ENCODE measurements around the gene EIF1.
"Not testable (repeated sequence)": the region's sequence is repeated elsewhere in the genome, so short reads cannot be mapped to it uniquely, and the experiment has no call there.

Gene EIF1

DNA sequence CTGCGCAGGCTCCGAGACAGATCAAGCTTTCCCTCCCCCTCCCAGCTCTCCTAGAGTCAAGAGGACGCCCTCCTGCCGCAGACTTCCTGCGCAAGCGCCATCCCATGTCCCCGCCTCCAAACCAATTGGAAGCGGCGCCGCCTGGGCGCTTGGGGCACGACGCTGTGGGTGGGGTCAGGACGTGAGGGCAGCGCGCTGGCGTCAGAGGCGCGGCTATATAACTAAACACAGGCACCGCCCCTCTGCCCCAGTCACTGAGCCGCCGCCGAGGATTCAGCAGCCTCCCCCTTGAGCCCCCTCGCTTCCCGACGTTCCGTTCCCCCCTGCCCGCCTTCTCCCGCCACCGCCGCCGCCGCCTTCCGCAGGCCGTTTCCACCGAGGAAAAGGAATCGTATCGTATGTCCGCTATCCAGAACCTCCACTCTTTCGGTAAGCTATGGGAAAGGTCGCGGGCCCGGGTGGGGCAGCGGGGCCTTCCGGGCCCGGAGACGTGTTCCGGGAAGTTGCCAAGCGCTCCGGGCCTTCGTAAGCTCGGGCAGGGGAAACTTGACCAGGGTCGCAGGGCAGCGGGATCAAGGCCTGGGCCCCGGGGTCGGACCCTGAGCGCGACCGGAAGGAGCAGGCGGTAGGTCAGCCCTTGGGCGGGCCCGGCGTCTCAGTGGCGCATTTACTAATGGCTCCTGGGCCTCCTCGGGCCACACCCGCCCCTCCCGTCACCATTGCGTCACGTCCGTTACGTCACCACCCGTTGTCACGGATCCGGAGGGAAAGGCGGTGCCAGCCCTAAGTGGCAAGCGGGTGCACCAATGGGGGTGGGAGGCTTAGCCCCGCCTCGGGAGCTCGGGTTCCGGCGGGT lies at the start of gene EIF1:
TSS of gene EIF1 (plus strand) at position 245 of the 856 bp plus-strand sequence. CDS start at position 399, 154 bp downstream.
- peak; percentile 100 for DNase-seq

DNA sequence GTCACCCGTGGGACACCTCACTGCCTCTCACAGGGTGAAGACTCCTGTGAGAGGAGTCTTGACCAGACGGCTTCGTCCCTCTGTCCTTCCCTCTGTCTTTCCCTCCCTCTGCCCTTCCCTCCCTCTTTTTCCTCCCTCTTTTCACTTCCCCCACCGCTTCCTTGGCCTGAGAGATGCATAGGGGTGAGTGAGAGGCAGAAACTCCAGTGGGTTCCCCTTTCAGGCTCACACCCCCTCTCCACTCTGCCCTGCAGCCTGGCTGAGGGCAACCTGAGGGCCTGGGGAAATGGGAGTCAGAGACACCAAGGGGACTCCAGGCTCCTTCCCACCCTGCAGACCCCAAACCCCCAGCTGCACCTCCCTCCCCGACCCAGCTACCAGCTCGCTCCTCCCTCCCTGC lies 49.7 kb upstream of the EIF1 start:
- DNase-seq = no peak

DNA sequence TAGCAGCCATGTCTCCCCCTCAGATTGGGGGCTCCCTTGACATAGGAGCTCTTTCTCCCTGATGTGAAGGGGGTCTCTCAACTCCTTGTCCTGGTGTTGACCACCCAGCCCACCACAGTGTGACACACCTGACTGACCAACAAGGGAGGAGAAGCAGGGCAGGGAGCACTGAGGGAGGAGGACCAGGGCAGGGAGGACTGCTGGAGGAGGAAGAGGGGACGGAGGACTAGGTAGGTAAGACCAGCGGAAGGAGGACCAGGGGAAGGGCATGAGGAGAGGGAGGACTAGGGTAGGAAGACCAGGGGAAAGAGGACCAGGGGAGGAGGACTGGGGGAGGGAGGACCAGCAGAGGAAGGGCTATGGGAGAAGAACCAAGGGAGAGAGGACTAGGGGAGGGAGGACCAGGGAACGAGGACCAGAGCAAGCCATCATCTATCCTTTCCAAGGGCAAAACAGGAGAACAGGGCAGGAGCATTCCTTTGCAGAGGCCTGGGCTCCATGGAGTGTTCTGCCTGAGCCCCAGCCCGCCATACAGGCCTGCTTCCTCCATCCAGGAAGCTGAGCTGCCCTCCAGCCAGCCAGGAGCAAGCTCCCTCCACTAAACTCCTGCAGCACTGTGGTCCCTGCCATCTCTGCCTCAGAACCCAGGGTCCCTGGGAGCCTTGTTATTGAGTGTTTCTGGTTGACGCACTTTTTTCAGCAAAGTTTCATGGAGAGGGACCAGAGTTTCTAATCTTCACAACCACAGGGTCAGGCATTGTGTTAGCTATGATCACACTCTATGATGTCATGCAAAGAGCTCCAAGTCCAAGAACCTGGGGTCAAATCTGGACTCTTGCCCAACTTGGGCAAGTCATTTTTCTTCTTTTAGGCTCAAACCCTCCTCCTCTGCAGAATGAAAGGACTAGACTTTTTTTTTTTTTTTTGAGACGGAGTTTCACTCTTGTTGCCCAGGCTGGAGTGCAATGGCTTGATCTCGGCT lies 48.9 kb upstream of the EIF1 start:
- DNase-seq = no peak

DNA sequence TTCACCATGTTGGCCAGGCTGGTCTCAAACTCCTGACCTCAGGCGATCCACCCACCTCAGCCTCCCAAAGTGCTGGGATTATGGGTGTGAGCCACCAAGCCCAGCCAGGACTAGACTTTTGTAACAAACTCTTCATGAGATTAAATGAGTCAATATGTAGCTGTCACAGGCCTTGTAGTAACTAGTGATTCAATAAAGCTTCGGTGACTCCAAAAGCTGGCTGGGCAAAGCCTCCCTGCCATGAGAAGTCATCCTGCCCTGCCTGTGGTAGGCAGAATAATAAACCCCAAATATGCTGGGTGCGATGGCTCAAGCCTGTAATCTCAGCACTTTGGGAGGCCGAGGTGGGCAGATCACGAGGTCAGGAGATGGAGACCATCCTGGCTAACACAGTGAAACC lies 48.1 kb upstream of the EIF1 start:
- DNase-seq = not testable (repeated sequence)

DNA sequence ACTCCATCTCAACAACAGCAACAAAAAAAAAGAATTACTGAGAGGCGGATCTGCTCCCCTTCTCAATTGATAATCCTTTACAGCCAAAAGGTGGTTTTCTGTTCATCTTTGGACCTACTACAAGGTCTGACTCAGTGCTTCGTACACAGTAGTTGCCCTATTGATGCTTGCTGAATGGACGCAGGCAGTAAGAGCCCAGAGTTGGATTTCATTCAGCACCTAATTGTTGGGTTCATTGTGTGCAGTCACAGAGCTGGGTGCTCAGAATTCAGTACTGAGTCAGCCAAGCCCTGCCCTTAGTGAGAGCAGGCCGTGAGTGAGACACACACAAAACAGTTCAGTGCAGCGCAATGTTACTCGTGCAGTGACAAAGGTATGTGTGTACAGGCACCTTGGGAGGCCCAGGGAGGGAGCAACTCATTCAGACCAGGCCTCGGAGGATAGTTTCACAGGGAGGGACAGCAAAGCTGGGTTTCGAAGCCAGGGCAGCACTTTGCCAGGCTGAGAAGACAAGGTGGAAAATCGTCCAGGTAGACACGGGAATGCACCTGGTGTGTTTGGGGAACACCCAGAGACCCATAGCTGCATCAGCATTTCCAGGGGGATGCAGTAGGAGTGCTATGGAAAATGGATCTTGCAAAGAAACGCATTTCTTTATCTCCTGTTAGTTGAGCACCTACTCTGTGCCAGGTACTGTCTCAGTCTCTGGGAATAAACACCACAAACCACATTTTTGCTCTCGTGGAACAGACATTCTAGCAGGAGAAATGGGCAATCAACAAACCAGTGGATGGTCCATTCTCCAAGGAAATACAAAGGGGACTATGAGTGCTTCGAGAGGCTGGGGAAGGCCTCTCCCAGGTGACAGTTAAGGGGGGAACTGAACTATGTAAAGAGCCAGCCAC lies 46.2 kb upstream of the EIF1 start:
- DNase-seq = no peak

DNA sequence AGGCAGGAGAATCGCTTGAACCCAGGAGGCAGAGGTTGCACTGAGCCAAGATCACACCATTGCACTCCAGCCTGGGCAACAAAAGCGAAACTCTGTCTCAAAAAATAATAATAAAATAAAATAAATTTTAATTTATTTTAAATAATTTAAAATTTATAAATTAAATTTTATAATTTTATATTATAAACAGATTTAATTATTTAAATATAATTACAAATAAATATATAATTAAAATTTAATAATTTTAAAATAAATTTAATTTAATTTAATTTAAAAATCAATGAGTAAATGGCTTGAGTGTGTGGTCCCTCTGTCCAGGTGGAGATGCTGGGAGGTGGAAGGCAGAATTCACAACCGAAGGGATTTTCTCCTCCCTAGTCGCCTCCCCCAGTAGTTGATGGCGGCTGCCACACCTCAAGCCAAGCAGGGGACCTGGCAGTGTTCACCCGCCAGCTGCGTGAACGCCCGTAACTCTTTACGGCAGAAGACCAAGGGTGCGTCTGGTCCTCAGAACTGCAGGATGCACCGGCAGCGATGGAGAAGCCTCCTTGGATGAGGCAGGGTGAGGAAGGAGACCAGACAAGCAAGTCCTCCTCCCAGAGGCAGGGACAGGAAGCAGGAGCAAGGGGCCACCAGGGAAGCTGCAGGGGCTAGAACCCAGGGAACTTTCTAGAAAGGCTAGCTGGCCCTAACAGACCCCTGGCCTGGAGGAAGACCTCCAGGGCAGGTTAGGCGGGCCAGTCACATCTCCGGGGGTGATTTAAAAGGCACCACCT lies 41.5 kb upstream of the EIF1 start:
- no peak for DNase-seq

GRCh38 chr17:41647940-41648410 lies 40.7 kb upstream of the EIF1 start:
- DNase-seq = peak; percentile 80

GRCh38 chr17:41648411-41649195 lies 40.1 kb upstream of the EIF1 start:
- peak; percentile 87 for DNase-seq

- no peak for DNase-seq
These were observed 38.7 kb upstream of the EIF1 start for GRCh38 chr17:41649923-41650519.

GRCh38 chr17:41650794-41651624 lies 37.7 kb upstream of the EIF1 start:
- no peak for DNase-seq

- no peak for DNase-seq
These were observed 36.8 kb upstream of the EIF1 start for GRCh38 chr17:41651625-41652460.

DNA sequence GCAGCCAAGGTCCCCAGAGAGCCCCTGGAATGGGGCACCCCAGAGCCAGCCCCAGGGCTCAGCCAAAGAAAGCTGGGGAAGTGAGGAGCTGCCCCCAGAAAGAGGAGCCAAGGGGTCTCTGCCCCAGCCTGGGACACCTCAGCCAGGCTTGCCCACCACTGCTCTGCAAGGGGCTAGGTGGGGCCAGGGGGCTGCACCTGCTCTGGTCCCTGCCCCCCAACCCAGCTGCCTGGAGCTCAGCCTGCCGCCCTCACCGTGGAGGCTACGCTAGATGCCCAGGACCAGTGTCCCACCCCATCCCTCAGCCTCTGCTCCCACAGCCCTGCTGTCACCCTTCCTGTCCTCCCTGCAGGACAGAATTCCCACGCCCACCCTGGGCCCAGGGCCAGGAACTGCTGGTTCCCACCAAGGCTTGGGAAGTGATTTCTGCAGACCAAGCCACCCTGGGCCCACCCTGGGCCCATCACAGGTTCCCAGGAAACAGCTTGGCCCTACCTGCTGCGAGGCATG lies 36.2 kb upstream of the EIF1 start:
- DNase-seq = no peak

- DNase-seq = no peak
These were observed 35.3 kb upstream of the EIF1 start for GRCh38 chr17:41653421-41653820.

GRCh38 chr17:41653892-41654677 lies 34.6 kb upstream of the EIF1 start:
- no peak for DNase-seq

DNA sequence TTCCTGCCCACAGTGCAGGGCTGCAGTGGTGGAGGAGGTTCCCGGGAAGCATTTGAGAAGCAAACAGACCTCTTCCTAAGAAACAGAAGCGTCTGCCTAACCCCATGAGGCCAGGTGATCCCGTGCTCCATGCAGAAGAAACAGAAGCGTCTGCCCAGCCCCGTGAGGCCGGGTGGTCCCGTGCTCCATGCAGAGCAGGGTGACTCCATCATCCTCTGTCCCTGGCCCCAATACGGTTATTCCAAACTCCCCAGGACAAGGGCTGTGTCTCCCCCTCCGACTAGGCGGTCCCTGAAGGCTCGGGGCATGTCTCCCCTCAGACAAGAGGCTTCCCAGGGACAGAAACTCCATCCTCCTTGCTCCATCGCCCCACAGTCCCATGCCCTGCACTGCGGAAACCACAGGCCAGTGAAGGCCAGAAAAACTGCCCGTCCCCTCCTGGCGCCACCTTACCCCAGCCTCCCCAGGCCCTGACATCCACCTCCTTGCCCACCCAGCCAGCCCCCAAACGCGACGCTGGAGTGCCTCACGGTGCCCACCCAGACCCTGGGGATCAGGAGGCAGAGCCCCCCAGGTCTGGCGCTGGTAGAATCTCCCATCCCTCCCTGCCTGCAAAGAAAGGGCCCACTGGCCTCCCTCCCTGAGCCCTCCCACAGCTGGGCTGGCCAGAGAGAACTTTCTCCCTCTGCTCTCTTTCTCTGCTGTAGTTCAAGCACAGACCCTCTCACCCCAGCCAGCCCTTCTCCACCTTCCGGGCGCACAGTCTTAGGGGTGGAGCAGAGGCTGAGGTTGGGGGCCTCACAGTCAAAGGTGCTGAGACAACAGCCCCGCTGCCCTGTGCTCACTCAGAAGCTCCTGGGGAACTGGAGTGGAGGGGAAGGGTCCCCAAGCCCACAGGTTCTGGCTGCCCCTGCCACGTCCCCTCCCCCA lies 33.7 kb upstream of the EIF1 start:
- no peak for DNase-seq

DNA sequence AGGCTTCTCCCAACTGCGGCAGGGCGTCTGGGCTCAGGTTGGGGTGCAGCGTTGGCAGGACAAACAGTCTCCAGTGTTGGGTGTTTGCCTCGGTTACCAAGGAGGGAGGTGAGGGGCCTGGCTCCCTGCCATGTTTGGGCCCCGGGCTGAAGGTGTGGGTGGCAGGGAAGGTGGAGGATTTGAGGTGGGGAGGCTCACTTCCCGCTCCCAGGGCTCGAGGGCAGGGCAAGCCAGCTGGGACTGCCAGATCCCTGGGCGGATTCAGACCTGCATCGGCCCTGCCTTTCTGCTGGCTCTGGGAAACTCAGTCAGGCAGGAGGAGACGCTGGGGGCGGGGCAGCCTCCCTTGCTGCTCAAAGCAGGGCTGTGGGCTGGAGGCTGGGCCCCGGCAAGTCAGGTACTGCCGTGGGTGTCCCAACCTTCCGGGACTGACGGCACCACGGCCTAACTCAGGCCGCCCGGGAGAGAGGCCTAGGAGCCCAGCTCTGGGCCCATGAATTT lies 33.0 kb upstream of the EIF1 start:
- DNase-seq = no peak

All from EL (cell line).